DND-41 (cell line): Measurements from ENCODE around the gene RBM5.

Experiments
- ATAC-seq: fragments of 200-7000 bp; cut with Tn5 transposase; 3 replicates; pipeline ENCODE4 v1.9.1; 2021; ENCODE audit warnings: low read depth; ENCODE audit not compliant: insufficient read depth
- DNase-seq: peaks from one replicate; pipeline ENCODE4 v3.0.0-alpha.2; 2020
- H2AFZ ChIP-seq: 2 replicates; pipeline ENCODE4 v1.6.0; 2012; ENCODE audit warnings: low read depth, low read length
- H3K27ac ChIP-seq: 2 replicates; pipeline ENCODE4 v1.5.1; 2012; ENCODE audit warnings: low read length, inconsistent platforms
- H3K27me3 ChIP-seq: fragments of 200-600 bp; sonication (generic); 2 replicates; pipeline ENCODE4 v1.6.0; 2012; ENCODE audit warnings: low read length, mild to moderate bottlenecking, inconsistent platforms; ENCODE audit not compliant: insufficient read depth, poor library complexity
- H3K36me3 ChIP-seq: 2 replicates; pipeline ENCODE4 v1.5.1; 2012; ENCODE audit warnings: low read length, inconsistent platforms; ENCODE audit not compliant: insufficient read depth
- H3K4me1 ChIP-seq: 2 replicates; pipeline ENCODE4 v1.5.1; 2012; ENCODE audit warnings: mild to moderate bottlenecking, low read length; ENCODE audit not compliant: insufficient read depth
- H3K4me2 ChIP-seq: 2 replicates; pipeline ENCODE4 v1.6.0; 2012; ENCODE audit warnings: mild to moderate bottlenecking, moderate library complexity, low read length, inconsistent platforms; ENCODE audit not compliant: insufficient read depth
- H3K4me3 ChIP-seq, 2 experiments: fragments of 200-600 bp in 1 of 2; shearing (Covaris generic) in 1 of 2; 2 replicates each; pipeline ENCODE4 v1.5.1; 2012 to 2016; ENCODE audit warnings: inconsistent platforms in 2 of 2, low read length in 2 of 2, mild to moderate bottlenecking in 2 of 2, low read depth in 1 of 2, moderate library complexity in 1 of 2
- H3K79me2 ChIP-seq: 2 replicates; pipeline ENCODE4 v1.6.0; 2012; ENCODE audit warnings: low read length, inconsistent platforms; ENCODE audit not compliant: insufficient read depth
- H3K9ac ChIP-seq: 2 replicates; pipeline ENCODE4 v1.6.0; 2012; ENCODE audit warnings: low read depth, mild to moderate bottlenecking, inconsistent platforms, low read length, moderate library complexity
- H3K9me3 ChIP-seq: 2 replicates; pipeline ENCODE4 v1.5.1; 2012; ENCODE audit warnings: low read length, moderate library complexity, mild to moderate bottlenecking, inconsistent platforms; ENCODE audit not compliant: insufficient read depth, severe bottlenecking
- H4K20me1 ChIP-seq: 2 replicates; pipeline ENCODE4 v1.6.0; 2012; ENCODE audit warnings: low read length; ENCODE audit not compliant: insufficient read depth
- EZH2 ChIP-seq: IDR thresholded peaks from 3 replicates; pipeline ENCODE4 v1.6.1; 2012; ENCODE audit warnings: borderline replicate concordance, low read depth, mild to moderate bottlenecking, moderate library complexity, low read length, inconsistent platforms; ENCODE audit not compliant: severe bottlenecking
- TF ChIP-seq, protein P1 (sequence below): IDR thresholded peaks from 2 replicates; pipeline ENCODE4 v1.5.1; 2012; ENCODE audit warnings: borderline replicate concordance, low read length, moderate library complexity, mild to moderate bottlenecking; ENCODE audit not compliant: poor library complexity, severe bottlenecking; ENCODE audit errors: extremely low read depth

RBM5 gene

GRCh38 chr3:50128001-50128400 lies 39.3 kb downstream of the RBM5 start:
- Histone ChIP-seq H2AFZ (no peak overlapping the region), H4K20me1 (no peaks in the 10 kb centered on the region; the same call in 1 of the 2 replicates), H3K9me3 (no peaks in the 10 kb centered on the region), H3K36me3 (no peaks in the 10 kb centered on the region), H3K4me2 (no peak overlapping the region), H3K4me1 (no peaks in the 10 kb centered on the region), H3K79me2 (no peaks in the 10 kb centered on the region), H3K9ac (no peak overlapping the region), H3K27me3 (no peaks in the 10 kb centered on the region), H3K27ac (no peak overlapping the region), H3K4me3 (no peak overlapping the region)
- TF ChIP-seq, protein P1, sequence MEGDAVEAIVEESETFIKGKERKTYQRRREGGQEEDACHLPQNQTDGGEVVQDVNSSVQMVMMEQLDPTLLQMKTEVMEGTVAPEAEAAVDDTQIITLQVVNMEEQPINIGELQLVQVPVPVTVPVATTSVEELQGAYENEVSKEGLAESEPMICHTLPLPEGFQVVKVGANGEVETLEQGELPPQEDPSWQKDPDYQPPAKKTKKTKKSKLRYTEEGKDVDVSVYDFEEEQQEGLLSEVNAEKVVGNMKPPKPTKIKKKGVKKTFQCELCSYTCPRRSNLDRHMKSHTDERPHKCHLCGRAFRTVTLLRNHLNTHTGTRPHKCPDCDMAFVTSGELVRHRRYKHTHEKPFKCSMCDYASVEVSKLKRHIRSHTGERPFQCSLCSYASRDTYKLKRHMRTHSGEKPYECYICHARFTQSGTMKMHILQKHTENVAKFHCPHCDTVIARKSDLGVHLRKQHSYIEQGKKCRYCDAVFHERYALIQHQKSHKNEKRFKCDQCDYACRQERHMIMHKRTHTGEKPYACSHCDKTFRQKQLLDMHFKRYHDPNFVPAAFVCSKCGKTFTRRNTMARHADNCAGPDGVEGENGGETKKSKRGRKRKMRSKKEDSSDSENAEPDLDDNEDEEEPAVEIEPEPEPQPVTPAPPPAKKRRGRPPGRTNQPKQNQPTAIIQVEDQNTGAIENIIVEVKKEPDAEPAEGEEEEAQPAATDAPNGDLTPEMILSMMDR, result no peak
- no peak for TF ChIP-seq EZH2
- DNase-seq, result no peak
- no peak for ATAC-seq

DNA sequence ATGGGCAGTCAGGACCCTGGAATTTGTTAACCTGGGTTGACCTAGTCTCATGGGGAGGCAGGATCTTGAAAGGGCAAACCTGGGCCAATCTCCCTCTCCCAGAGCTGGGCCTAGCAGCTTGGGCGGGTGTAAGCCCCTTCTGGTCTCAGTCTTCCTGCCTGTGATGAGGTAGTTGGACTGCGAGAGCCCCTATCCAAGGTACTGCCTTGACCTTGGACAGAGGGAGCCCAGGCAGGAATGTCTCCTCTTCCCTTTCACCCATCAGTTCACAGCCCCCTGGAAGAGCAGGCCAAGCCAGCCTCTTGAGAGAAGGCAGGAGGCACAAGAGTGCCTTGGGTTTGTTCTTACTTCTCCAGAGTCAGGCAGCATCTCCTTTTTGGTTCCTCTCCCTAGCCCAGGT lies 41.7 kb downstream of the RBM5 start:
- ATAC-seq (no peak), DNase-seq (no peak)
- no peak for TF ChIP-seq EZH2
- TF ChIP-seq, protein P1, result no peak
- Histone ChIP-seq H3K27me3 (no peaks in the 10 kb centered on the region), H2AFZ (no peak overlapping the region), H3K9me3 (no peaks in the 10 kb centered on the region), H3K36me3 (no peaks in the 10 kb centered on the region), H3K79me2 (no peaks in the 10 kb centered on the region), H3K4me3 (no peak overlapping the region), H3K4me1 (no peaks in the 10 kb centered on the region), H3K27ac (no peak overlapping the region), H3K4me2 (no peak overlapping the region), H4K20me1 (no peaks in the 10 kb centered on the region; the same call in none of the 2 replicates), H3K9ac (no peak overlapping the region)

DNA sequence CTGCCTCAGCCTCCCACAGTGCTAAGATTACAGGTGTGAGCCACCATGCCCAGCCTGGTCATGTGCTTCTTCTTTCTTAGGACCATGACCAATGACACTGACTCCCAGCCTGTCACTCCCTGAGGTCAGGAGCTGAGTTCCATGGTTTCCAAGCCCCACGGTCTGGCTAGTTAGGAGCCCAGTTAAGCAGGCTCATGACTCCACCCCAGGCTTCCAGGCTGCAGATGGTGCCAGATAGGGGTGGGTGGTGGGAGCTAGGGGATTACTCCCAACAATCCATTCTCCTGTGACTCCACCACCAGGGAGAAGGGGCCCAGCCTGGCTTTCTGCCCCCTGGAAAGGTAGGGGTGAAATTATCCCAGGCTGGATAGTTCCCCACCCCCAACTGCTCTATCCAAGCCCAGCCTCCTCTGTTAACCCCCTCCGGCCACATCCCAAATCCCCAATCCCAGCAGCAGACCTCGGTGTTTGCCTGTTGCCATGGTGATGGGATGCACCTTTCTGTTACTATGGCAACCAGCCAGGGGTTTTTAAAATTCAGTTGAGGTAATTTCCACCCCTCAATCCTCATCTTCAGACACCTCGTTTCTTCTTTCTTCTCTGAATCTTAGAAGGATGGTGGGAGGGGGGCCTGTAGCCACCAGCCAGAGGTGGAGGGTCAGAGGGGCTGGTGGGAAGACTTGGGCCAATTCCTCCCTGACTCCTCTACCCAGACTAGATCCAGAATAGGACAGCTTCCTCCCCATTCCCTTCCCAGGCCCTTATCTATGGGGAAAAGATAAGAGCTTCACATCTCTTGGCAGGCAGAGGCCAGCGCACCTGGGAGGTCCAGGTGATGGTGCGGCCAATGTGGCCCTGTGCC lies 43.9 kb downstream of the RBM5 start:
- Histone ChIP-seq H3K9me3 (no peaks in the 10 kb centered on the region), H3K4me1 (no peaks in the 10 kb centered on the region), H2AFZ (no peak overlapping the region), H3K27ac (no peak overlapping the region), H3K4me3 (no peak overlapping the region), H3K27me3 (no peaks in the 10 kb centered on the region), H3K36me3 (no peaks in the 10 kb centered on the region), H3K9ac (no peak overlapping the region), H3K4me2 (no peak overlapping the region), H4K20me1 (peaks cover 2% of the 10 kb centered on the region), H3K79me2 (no peaks in the 10 kb centered on the region)
- DNase-seq (no peak), ATAC-seq (no peak)
- TF ChIP-seq, protein P1, result no peak
- TF ChIP-seq EZH2, result no peak
